Ascending aorta (tissue), 2 donors: Measurements from ENCODE around the gene PAX3. TPM values are rescaled to one million over a fixed set of nuclear protein-coding genes. Genes with fewer than 3 reads are reported as not detected.

ENCODE experiments used
- DNase-seq, 2 donors: peaks; one replicate each; pipeline ENCODE4 v3.0.0-alpha.2; 2019; ENCODE audit warnings: low spot score in 2 of 2
- H3K27ac ChIP-seq, 2 donors: fragments of 200-600 bp; sonication (generic); one replicate each; pipeline ENCODE4 v1.5.1; 2016 to 2017; ENCODE audit warnings: mild to moderate bottlenecking in 1 of 2
- H3K27me3 ChIP-seq: fragments of 200-600 bp; sonication (generic); one replicate; pipeline ENCODE4 v1.5.1; 2017
- H3K36me3 ChIP-seq, 2 donors: fragments of 200-600 bp; sonication (generic); one replicate each; pipeline ENCODE4 v1.5.1; 2016
- H3K4me1 ChIP-seq, 2 donors: fragments of 200-600 bp; sonication (generic); one replicate each; pipeline ENCODE4 v1.5.1; 2016 to 2017; ENCODE audit warnings: mild to moderate bottlenecking in 1 of 2
- H3K4me3 ChIP-seq, 2 donors: fragments of 200-600 bp; sonication (generic); one replicate each; pipeline ENCODE4 v1.5.1; 2016 to 2017; ENCODE audit warnings: mild to moderate bottlenecking in 1 of 2
- H3K9me3 ChIP-seq, 2 donors: fragments of 200-600 bp; sonication (generic); one replicate each; pipeline ENCODE4 v1.5.1; 2016
- CTCF ChIP-seq, 3 experiments: fragments of 200-600 bp in 2 of 3; fragments of 450-650 bp in 1 of 3; sonication (generic) in 2 of 3; IDR thresholded peaks; one replicate each; pipeline ENCODE4 v1.5.1; 2016 to 2019; ENCODE audit warnings: antibody characterized with exemption in 3 of 3, mild to moderate bottlenecking in 1 of 3, moderate library complexity in 1 of 3
- intact Hi-C: fragments of 100-400 bp; cut with DNase I; formaldehyde crosslinking; loops from one replicate; pipeline ENCODE4 v1.15.1; 2023
- total RNA-seq: library from RNA; depleted of rRNA; stranded (reverse); fragments of >200 nt; gene quantifications from one replicate; pipeline ENCODE4 v1.1.0, GENCODE V29; 2016

PAX3 gene
- total RNA-seq, 1 donor from 2014 or later: not detected

- H3K4me1 ChIP-seq: no peaks in the 10 kb centered on the region
- H3K36me3 ChIP-seq: no peaks in the 10 kb centered on the region
- H3K4me3 ChIP-seq: no peak overlapping the region
- no peaks in the 10 kb centered on the region for H3K27me3 ChIP-seq
- no peak overlapping the region for H3K27ac ChIP-seq
- no peaks in the 10 kb centered on the region for H3K9me3 ChIP-seq
- intact Hi-C loops: no loop called here
- DNase-seq: no peak
- no peak for TF ChIP-seq CTCF (IDR thresholded peaks at IDR 0.05)
Measured at GRCh38 chr2:222203041-222203440, 95.8 kb downstream of the PAX3 start.

GRCh38 chr2:222196159-222196558 is 102.6 kb downstream of the PAX3 start:
- TF ChIP-seq CTCF (IDR thresholded peaks at IDR 0.05): no peak
- no peaks in the 10 kb centered on the region for H3K36me3 ChIP-seq

GRCh38 chr2:222194669-222195068 is 104.1 kb downstream of the PAX3 start:
- intact Hi-C loops: no loop called here
- TF ChIP-seq CTCF (IDR thresholded peaks at IDR 0.05): no peak
- Histone ChIP-seq H3K4me3 (no peak overlapping the region), H3K4me1 (no peaks in the 10 kb centered on the region), H3K27me3 (no peaks in the 10 kb centered on the region), H3K36me3 (no peaks in the 10 kb centered on the region), H3K9me3 (no peaks in the 10 kb centered on the region), H3K27ac (no peak overlapping the region)
- no peak for DNase-seq

More at GRCh38 chr2:222196159-222196558, 102.6 kb downstream of the PAX3 start:
- no peaks in the 10 kb centered on the region for H3K4me1 ChIP-seq
- H3K4me3 ChIP-seq: no peak overlapping the region
- H3K9me3 ChIP-seq: no peaks in the 10 kb centered on the region
- no peak for DNase-seq
- intact Hi-C loops: no loop called here
- H3K27ac ChIP-seq: no peak overlapping the region
- no peaks in the 10 kb centered on the region for H3K27me3 ChIP-seq

GRCh38 chr2:222193328-222193983 is 105.3 kb downstream of the PAX3 start:
- Histone ChIP-seq H3K4me3 (no peak overlapping the region), H3K27me3 (no peaks in the 10 kb centered on the region), H3K27ac (no peak overlapping the region), H3K4me1 (no peaks in the 10 kb centered on the region), H3K36me3 (no peaks in the 10 kb centered on the region), H3K9me3 (no peaks in the 10 kb centered on the region)
- intact Hi-C loops: no loop called here
- no peak for TF ChIP-seq CTCF (IDR thresholded peaks at IDR 0.05)
- DNase-seq: no peak

- intact Hi-C loops: no loop called here
- Histone ChIP-seq H3K27me3 (no peaks in the 10 kb centered on the region), H3K9me3 (no peaks in the 10 kb centered on the region), H3K36me3 (no peaks in the 10 kb centered on the region), H3K27ac (no peak overlapping the region), H3K4me3 (no peak overlapping the region), H3K4me1 (no peaks in the 10 kb centered on the region)
- TF ChIP-seq CTCF (IDR thresholded peaks at IDR 0.05): no peak
- DNase-seq: no peak
Measured at GRCh38 chr2:222180619-222181018, 118.2 kb downstream of the PAX3 start.

- intact Hi-C loops: no loop called here
- H3K4me1 ChIP-seq: no peaks in the 10 kb centered on the region
- no peaks in the 10 kb centered on the region for H3K36me3 ChIP-seq
- no peak overlapping the region for H3K4me3 ChIP-seq
- H3K27ac ChIP-seq: no peak overlapping the region
- H3K9me3 ChIP-seq: no peaks in the 10 kb centered on the region
- H3K27me3 ChIP-seq: no peaks in the 10 kb centered on the region
- DNase-seq: no peak
- TF ChIP-seq CTCF (IDR thresholded peaks at IDR 0.05): no peak
Measured at GRCh38 chr2:222179592-222179991, 119.2 kb downstream of the PAX3 start.
